HG03280 (cell line): ENCODE results near the gene EIF3F.
"Not testable (repeated sequence)": the region's sequence is repeated elsewhere in the genome, so short reads cannot be mapped to it uniquely, and the experiment has no call there.

Source experiments
- ATAC-seq: cut with Tn5 transposase; IDR thresholded peaks from one replicate; pipeline ENCODE4 v1.9.1; 2021; ENCODE audit warnings: mild to moderate bottlenecking, moderate library complexity; ENCODE audit not compliant: unreplicated experiment

The EIF3F gene

GRCh38 chr11:7987560-7987883 is 385 bp downstream of the EIF3F start:
- not testable (repeated sequence) for ATAC-seq

- no peak for ATAC-seq
These were observed 7.6 kb downstream of the EIF3F start for GRCh38 chr11:7994581-7995278.

- no peak for ATAC-seq
These were observed 12.7 kb downstream of the EIF3F start for GRCh38 chr11:7999795-8000194.

GRCh38 chr11:8000390-8000789 is 13.3 kb downstream of the EIF3F start:
- ATAC-seq: no peak

- ATAC-seq: no peak
These were observed 15.5 kb downstream of the EIF3F start for GRCh38 chr11:8002676-8003075.

- ATAC-seq: no peak
These were observed 16.1 kb downstream of the EIF3F start for GRCh38 chr11:8003187-8003586.

- no peak for ATAC-seq
These were observed 16.9 kb downstream of the EIF3F start for GRCh38 chr11:8004008-8004407.

GRCh38 chr11:8005556-8005955 is 18.4 kb downstream of the EIF3F start:
- ATAC-seq: no peak

- peak; percentile 63 for ATAC-seq
These were observed 19.3 kb downstream of the EIF3F start for GRCh38 chr11:8006349-8006977.

- no peak for ATAC-seq
These were observed 21.1 kb downstream of the EIF3F start for GRCh38 chr11:8008212-8008611.

- ATAC-seq: no peak
These were observed 22.7 kb downstream of the EIF3F start for GRCh38 chr11:8009856-8010255.

- ATAC-seq: no peak
These were observed 24.2 kb downstream of the EIF3F start for GRCh38 chr11:8011371-8011770.

GRCh38 chr11:8011981-8012444 is 24.9 kb downstream of the EIF3F start:
- ATAC-seq: no peak

- no peak for ATAC-seq
These were observed 26.7 kb downstream of the EIF3F start for GRCh38 chr11:8013833-8014232.

- no peak for ATAC-seq
These were observed 28.7 kb downstream of the EIF3F start for GRCh38 chr11:8015753-8016239.

GRCh38 chr11:8016440-8016839 is 29.3 kb downstream of the EIF3F start:
- no peak for ATAC-seq

GRCh38 chr11:8017071-8017470 is 29.9 kb downstream of the EIF3F start:
- ATAC-seq: no peak

GRCh38 chr11:8017894-8018483 is 30.9 kb downstream of the EIF3F start:
- no peak for ATAC-seq

- no peak for ATAC-seq
These were observed 31.6 kb downstream of the EIF3F start for GRCh38 chr11:8018484-8019313.

GRCh38 chr11:8019314-8020243 is 32.4 kb downstream of the EIF3F start:
- ATAC-seq: no peak
